Putamen (tissue), 1 donor: Measurements from ENCODE around the gene SPINT1.
"Not testable (repeated sequence)": the region's sequence is repeated elsewhere in the genome, so short reads cannot be mapped to it uniquely, and the experiment has no call there.

Experiments used
- DNase-seq: peaks from one replicate; pipeline ENCODE4 v3.0.0-alpha.2; 2016; ENCODE audit warnings: low spot score

SPINT1 gene

DNA sequence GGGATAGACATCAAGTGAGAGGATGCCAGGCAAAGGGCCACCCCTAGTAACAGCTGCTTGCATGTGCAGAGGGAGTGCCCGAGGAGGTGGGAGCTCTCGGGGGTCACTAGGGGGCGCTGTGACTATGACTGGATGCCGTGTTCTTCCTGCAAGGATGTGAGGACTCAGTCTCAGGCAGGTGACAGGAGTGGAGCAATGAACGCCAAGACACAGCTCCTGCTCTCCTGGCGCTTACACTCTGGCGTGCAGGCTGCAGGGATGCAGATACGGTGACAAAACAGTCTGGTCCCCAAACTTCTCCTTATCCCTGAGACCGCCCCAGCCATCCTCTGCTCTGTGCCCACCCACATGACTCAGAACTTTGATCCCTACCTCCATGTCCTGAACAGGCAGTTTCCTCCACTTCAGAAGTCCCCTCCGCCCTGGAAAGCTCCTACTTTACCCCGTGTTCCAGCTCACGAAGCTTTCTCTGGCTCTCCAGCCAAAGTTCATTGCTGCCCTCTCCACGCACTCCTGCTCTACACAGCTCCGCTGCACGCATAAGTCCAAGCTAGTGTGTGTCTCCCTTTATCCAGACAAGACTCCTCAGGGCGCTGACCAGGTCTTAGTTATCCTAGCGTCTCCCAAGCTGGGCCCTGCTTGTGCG is 15.5 kb downstream of the SPINT1 start:
- DNase-seq, result peak; percentile 37

GRCh38 chr15:40861147-40861546 is 17.3 kb downstream of the SPINT1 start:
- not testable (repeated sequence) for DNase-seq

- no peak for DNase-seq
Measured at GRCh38 chr15:40863660-40864270, 19.9 kb downstream of the SPINT1 start.

DNA sequence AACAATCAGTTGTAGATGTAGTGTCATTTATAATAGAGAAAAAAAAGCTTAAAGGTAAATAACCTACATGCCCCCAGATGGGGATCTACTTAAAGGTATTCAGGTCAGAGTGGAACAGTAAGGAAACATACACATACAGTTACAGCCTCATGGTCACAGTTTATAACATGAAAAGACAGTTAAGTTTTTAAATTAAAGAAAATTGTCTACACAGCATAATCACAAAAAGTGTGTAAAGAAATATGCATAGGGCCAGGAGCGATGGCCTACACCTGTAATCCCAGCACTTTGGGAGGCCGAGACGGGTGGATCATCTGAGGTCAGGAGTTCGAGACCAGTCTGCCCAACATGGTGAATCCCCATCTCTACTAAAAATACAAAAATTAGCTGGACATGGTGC is 23.4 kb downstream of the SPINT1 start:
- no peak for DNase-seq

DNA sequence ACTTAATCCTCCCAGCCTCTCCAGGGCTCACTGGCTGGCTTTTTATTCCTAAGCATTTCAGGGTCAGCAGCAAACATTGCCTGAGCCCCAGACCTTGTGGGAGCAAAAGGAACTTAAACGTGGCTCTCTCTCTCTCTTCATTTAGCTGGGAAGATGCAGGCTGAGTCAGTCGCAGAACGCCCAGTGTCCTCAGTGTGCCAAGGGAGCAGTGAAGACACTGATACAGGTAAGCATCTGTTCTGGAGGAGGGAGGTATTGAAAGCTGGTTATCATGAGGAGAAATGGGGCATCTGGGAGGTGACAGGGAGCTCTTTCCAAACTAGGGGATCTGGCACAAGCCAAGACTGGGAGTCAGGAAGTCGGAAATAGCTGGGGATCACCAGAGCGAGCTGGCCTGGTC is 25.8 kb downstream of the SPINT1 start:
- DNase-seq, result no peak

- DNase-seq, result no peak
Measured at GRCh38 chr15:40870716-40871115, 26.9 kb downstream of the SPINT1 start.

GRCh38 chr15:40871749-40872617 is 28.1 kb downstream of the SPINT1 start:
- DNase-seq, result no peak

DNA sequence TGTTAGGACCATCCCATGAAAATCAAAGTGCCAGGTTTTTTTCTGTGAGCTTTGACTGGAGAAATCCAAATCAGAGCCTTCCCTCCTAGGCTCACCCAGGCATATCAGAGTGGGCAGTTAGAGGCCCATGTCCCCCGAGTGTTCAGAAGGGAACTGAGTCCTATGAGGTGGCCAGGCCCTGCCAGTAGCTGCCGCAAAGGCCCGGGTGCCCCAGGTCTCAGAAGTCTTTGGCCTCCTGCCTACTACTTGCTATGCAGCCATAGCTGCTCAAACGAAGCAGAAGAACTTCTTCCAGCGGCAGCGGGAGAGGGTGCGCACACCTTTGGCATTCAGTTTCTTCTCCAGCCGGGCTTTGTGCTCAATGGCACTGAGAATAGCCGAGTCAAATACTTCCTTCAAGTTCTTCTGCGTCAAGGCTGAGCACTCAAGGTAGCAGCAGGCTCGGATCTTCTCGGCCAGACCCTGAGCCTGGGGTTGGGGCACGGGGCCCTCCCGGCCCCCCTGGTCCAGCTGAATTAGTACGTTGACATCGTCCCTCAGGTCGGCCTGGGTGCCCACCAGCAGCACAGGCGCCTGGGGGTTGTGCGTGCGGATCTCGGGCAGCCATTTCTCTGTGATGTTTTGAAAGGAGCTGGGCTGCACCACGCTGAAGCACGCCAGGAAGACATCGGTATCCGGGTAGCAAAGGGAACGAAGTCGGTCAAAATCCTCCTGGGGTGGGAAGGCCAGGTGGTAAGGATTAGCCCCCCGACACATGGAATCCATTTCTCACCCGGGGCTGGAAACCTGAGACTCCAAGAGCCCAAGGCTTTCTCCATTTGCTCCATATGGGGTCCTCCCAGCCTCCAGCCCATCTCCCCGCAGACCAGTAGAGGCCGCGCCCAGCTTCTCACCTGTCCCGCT is 29.2 kb downstream of the SPINT1 start:
- DNase-seq, result no peak

GRCh38 chr15:40873694-40874561 is 30.1 kb downstream of the SPINT1 start, which contains the start of gene RHOV:
RHOV (minus strand) TSS chr15:40874234; CDS start chr15:40874139, 95 bp downstream.
- DNase-seq, result no peak

GRCh38 chr15:40875991-40876730 is 32.3 kb downstream of the SPINT1 start:
- no peak for DNase-seq

GRCh38 chr15:40877694-40878093 is 33.8 kb downstream of the SPINT1 start:
- DNase-seq, result no peak

GRCh38 chr15:40878785-40879184 is 34.9 kb downstream of the SPINT1 start:
- no peak for DNase-seq

DNA sequence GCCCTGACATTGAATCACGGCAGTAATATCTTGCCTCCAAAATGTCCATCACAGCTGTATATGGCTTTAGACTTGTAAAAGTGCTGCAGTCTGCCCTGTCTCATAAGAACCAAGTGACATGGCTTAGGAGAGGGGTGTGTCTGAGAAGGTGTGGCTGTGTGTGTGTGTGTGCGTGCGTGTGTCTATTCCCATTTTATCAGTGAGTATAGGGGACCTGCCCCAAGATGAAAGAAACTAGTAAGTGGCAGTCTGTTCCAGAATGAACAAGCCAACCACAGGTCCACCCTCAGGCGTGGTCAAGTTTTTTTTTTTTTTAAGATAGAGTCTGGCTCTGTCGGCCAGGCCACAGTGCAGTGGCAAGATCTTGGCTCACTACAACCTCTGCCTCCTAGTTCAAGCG is 35.8 kb downstream of the SPINT1 start:
- DNase-seq, result no peak

DNA sequence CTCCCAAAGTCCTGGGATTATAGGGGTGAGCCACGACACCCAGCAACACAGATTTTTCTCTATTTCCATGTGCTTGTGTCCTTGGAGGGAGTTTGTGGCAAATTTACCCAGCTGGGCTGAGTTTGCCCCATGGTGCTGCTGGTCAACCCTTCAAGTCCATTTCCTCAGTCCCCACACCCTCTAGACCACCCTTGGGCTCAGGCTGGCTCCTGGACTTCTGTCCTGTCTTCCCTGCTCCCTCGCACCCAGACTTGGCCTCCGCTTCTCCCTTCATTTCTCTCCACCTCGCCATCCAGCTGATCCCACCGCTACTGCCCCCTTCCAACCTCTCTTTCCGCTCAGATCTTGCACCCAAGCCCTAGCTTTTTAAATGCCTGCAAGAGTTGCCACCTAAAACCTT is 37.5 kb downstream of the SPINT1 start:
- no peak for DNase-seq

- DNase-seq, result no peak
Measured at GRCh38 chr15:40886586-40886985, 42.7 kb downstream of the SPINT1 start.

GRCh38 chr15:40889112-40889511 is 45.3 kb downstream of the SPINT1 start:
- DNase-seq, result no peak

- DNase-seq, result no peak
Measured at GRCh38 chr15:40891138-40891537, 47.3 kb downstream of the SPINT1 start.

DNA sequence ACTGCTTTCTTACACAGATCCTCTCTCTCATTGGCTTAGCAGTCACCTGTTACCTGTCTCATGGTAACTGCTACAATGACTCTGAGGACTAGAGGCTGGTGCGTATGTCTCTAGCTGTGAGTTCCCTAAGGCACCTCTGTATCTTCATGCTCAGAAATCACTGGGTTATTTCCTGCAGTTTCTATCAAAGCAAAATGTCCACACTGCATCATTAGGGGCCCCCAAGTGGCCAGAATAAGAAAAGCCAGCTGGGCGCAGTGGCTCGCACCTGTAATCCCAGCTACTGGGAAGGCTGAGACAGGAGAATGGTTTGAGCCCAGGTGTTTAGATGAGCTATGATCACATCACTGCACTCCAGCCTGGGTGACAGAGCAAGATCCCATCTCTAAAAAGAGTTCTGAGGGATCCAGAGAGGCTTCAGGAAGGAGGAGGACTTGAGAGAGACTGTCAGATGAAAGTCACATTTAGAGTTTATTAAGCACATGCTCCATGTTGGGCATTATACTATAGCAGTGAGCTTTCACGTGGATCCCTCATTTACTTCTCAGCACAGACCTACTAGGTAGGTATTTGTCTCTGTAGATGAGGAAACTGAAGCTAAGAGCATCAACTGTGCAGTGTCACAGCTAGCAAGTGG is 48.1 kb downstream of the SPINT1 start:
- DNase-seq, result no peak

GRCh38 chr15:40892447-40893012 is 48.7 kb downstream of the SPINT1 start:
- no peak for DNase-seq
